CD4-positive, alpha-beta T cell treated with Interleukin-12 subunit alpha and Interleukin-12 subunit beta, for 1 hour (primary cell): ENCODE results near the gene FRMD4B.

Experiments
- DNase-seq: peaks from one replicate; pipeline ENCODE4 v3.0.0-alpha.2; 2020

FRMD4B gene

DNA sequence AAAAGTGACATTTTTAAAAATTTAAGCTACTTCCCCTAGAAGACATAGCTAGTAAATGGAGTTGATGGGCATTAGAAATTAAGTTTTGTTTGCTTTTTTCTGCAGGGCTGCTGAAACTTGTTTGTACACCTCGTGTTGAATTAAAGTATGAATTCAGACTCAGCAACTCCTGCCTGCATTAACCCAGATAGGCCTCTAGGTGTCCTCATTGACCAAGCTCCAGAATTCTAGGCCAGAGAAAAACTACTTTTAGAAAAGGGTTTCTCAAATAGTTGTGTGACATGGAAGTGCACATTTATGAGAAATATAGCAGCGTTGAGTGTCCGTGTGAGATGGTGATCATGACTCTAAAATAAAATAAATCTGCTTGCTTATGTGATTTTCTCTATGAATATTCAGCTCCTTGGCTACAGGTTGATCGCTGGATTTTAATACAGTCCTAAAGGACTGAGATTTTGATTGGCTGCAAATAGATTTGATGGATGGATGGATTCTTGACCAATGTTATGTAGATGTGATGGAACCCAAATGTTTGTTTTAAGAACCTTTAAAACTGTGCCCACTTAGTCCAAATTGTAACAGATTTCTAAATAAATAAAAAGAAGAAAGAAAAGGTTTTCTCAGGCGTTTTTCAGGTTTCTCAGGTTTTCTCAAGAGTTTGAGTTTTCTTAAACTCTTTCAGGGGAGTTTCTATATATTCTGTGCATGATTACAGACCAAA is 224.1 kb downstream of the FRMD4B start:
- peak; percentile 65 for DNase-seq

DNA sequence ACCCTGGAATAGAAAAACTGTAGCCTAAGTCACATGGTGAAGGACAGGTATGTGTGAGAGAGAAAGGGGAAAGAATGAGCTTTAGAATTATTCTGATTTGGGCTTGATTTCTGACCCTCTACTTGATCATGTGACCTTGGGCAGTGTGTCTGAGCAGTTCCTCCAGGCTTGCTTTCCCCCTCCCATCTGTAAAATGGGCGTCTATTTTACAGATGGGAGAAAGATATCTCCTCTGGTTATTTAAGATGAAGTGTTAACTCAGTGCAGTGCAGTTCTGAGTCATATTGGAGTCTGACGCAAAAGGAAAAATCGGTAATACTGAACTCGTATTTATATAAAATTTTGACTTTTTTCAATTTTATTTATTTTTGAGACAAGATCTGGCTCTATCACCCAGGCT is 225.4 kb downstream of the FRMD4B start:
- DNase-seq: no peak

DNA sequence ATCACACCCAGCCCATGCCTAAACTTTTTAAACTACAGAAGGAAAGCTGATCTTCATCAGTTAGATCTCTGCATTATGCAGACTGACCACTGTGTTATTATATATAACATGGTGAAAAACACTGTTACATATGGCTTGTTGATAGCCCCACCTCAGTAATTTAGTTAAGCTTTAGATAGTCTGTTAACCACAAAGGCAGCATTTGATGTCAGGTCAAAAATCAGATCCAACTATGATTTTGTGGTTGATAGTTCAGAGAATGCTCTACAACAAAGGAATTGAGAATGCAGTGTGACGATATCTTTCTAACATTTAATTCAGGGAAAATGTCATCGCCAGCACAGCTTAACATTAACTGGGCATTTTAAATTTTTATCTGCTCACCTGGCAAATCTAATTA is 225.8 kb downstream of the FRMD4B start:
- DNase-seq: no peak

DNA sequence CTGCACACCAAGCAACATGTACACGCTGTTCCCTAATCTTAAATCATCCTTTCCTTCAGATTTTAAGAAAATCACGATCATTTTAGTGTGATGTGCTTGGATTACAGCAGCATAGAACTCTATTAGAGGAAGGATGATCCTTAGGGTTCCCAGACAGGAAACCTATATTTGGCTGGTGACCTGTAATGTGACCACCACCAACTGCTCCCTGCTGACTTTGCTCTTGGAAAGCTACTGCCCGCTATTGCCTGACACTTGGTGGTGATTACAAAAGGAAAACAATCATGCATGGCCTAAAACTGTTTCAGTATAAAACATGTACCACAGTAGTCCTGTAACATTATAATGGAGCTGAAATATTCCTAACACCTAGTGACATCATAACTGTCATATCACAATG is 236.3 kb downstream of the FRMD4B start:
- no peak for DNase-seq

DNA sequence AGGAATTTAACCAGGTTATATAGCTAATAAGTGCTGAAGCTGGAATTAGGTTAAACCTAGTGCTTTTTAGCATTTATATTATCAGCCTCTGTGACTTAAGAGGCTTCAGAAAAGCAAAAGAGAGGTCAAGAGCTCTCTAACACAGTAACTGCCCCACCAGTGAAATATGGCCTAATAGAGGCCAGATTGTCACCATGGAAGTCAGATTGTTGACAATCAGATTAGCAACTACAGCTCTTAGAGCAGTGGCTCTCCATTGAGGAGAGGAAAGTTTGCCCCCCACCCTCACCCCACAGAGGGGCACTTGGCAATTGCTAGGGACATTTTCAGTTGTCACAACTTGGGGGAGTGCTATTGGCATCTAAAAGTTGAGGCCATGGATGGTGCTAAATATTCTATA is 240.2 kb downstream of the FRMD4B start:
- no peak for DNase-seq

DNA sequence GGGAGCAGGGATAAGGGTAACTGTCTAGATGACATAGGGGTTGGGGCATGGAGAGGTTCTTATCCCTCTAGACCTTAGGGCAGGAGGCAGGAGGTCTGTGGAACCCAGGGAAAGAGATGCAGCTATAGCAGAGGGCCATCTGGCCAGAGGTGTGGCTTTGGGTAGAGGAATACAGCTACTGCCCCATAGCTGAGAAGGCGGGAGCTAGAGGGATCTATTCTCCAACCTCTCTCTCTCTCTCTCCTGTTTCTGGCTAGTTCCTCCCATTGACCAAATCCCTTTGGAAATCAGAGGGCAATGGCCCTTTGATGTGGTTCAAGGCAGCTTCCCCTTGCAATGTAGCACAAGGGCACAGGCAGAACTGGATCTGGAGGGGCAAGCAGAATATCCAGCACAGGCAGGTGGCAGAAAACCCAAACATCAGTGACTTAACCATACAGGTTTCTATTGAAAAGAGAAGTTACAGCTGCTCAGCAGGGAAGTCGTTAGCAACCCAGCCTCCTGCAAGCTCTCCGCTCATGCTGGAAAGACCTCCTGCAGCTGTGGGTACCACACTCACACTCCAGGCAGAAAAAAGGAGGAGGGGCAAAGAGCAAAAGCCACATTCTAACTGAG is 241.2 kb downstream of the FRMD4B start:
- no peak for DNase-seq

DNA sequence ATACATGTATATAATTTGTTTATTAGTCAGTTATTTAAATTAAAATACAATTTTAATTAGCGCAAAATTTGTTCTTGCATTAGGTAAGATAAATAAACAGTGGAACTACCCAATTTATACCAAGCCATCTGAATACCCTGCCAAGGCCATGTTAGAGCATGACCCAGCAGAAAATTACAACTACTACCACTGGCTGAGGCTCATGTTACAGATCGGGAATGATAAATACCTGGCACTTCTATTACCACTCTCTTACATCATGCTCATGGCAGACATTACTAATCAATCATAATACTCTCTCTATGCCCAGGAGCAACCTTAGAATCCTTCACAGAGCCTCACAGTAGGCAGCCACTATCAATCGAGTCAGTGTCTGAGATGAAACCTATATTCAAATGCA is 242.3 kb downstream of the FRMD4B start:
- no peak for DNase-seq

DNA sequence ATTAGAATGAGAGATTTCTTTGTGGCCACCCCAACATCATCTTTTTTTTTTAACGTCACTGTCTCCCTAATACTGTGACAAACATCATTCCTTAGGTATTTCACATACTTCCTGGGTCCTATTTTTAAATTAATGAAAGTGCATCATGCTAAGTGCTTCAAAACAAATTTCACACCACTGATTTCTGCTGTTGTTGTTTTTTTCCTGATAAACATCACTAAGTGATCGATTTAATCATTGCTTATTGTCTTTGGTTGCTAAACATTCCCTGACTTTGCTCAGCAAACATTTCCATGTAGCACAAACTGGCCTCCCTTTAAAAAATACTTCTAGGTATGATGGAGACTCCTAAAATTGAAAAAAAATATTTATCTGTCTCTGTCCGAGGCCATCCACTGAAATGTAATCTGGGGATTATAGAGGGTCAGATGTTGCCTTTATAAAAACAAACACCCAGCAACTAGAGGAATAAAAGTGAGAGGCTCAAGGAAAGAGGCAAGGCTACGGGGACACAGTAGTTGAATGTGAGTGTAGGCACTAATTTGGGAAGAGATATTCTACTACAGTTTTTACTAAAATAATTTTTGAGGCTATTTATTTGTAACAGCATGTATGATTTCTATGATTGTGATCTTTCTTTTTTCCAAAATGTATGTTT is 243.0 kb downstream of the FRMD4B start:
- no peak for DNase-seq

DNA sequence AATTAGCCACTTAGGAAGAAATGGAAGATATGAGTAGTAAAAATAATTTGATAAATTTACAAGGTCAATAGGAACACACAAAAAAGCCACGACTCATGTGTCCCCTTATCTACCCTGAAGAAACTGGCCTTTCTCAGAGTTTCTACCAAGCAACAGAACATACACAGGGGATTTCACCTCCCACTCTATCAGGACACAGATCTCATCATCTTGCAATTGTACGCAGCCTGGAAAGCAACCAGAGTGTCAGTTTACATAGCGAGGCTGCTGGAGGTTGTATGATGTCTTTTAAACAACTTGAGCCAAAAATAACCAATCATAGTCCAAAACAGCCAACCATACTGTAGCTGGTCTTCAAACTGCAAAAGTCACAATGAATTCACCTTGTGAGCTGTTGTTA is 243.8 kb downstream of the FRMD4B start:
- no peak for DNase-seq

DNA sequence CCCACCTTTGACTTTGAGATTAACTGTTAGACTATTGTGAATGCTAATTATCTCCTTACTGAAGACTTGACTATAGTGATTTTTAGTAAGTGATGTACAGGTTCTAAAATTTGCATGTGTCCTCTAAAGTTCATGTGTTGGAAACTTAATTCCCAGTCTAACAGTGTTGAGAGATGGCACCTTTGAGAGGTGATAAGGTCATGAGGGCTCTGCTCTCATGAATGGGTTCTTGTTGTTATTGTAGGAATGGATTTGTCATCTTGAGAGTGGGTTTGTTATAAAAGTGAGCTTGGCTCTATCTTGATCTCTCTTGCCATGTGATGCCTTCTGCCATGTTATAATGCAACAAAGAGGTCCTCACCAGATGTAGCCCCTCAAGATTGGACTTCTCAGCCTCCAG is 244.6 kb downstream of the FRMD4B start:
- no peak for DNase-seq

DNA sequence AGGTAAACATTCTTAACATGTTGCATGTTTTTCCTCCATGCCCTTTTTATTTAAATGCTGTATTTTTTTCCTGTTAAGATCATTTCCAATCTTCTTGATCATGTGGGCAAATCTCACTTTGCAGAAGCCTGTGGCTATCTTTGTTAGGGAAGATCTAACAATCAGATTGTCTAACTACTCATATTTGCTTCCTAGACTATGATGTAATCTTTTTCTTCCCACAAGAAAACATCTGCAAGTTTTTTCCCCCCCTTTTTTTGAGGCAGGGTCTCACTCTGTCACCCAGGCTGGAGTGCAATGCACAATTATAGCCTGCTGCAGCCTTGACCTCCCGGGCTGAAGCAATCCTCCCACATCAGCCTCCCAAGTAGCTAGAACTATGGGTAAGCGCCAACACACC is 248.5 kb downstream of the FRMD4B start:
- no peak for DNase-seq

DNA sequence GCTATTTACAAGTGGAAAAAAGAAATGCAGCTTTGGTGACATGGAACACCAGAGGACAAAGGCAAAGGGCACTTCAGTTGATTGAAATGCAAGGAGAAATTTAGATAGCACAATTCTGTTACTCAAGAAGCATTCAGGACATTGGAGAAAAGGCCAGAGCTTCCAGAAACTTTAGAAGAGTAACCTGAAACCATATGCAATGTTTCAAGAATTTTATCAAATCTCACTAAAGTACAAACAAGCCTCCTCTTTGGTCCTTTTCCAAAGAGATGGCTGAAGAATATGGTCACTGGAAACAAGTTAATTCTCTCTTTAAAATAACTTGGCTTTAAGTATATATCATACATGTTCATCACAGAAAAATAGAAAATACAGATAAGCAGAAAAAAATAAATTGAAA is 248.9 kb downstream of the FRMD4B start:
- DNase-seq: no peak

DNA sequence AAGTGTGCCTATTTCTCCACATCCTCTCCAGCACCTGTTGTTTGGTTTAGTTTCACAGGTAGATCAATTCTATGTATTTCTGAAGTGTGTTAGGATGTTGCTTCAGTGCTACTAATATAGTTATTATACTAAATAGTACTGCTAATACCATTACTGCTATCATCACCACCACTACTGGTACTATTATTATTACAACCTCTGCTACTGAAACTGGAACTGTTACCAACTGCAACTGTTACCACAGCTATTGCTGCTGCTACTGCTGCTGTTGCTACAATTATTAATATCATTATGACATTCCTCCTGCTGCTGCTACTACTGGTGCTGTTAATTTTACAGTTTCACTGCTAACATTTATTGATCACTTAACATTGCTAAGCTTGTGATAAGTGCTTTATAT is 255.2 kb downstream of the FRMD4B start:
- no peak for DNase-seq

DNA sequence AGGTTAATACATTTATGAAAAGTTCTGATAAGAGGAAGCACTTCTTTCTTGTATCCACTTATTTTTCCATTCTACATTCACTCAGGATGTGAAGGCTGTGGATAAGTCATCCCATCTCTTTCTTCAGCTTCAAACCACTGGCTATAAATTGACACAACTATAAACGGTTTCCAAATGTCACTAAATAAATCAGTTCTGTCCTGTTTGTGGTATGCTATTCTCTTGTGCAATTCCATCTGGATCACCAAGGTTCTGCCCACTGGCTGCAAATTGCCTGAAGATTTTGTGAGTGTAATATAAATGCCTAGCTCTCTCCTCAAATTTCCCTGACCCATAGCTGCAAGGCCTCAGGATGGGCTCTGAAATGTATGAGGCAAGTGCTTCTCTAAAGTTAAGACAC is 256.4 kb downstream of the FRMD4B start:
- no peak for DNase-seq

DNA sequence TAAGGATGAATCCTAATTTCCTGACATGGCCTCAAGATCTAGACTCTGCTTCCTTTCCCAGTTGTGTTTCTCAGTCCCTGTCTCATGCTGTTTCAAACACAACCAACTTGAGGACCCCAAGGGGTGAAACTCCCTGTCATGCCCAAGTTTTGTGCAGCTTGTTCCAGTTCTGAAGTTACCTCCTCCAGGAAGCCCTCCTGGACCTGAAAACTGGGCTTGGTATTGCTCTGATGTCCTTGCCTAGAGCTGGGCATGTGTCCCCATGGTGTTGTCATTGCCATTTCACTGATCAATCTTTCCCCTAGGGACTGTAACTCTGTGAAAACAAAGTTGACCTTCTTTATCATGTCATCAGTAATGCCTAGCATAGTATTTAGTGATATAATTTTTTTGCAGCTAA is 257.4 kb downstream of the FRMD4B start:
- no peak for DNase-seq

DNA sequence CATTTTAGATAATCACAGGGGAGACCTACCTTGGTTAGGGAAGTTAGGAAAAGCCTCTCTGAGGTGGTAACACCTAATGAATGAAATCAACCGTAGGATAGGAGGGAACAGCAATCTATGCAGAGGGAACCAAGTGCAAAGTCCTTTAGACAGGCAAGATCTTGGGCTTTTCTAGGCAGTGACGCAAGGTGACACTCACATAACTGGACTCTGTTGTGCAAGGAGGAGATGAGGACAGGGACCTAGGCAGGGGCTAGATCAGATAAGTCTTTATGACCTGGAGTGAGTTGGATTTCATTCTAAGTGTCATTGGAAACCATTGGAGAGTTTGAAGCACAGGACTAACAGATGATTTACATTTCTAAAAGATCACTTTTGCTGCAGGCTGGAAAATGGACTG is 258.9 kb downstream of the FRMD4B start:
- no peak for DNase-seq

DNA sequence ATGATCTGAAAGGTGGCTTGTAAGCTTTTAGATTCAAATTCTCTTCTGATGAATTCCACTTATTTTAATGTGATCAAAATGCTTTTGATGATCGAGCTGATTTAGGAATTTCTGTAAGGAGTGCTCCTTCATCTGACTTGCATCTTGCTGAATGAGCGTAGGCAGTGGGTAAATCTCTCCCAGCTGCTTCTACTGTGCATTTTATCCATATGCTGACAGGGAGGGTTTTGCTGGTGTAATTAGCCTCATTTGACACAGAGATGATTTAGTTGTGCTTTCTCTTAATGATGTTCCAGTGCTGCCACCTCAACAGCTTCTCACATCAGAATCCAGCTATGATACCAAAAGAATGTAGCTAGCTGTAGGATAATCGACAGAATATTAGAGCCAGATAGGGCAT is 259.7 kb downstream of the FRMD4B start:
- DNase-seq: no peak

DNA sequence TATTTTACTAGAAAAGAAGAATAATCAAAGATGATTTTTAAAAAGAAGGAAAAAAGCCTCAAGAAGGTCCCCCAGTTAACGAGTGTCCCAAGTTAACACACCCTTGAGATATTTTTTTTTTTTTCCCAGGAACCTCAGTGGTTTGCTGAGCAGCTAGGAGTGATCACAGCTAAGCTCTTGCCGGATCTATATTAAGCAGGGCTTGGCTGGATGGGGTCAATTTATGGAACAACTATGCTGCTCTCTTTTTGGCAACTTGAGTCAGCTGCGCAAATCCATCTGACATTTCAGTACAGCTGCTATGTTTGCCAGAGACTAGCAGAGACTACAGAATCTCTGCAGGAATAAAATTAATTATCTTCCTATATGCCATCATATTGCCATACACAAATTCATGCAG is 263.5 kb downstream of the FRMD4B start, which contains the start of gene LMOD3:
Gene LMOD3, minus strand, starts transcription at position 193 of the 400 bp plus-strand sequence. CDS start 209 bp downstream, outside the sequence.
- DNase-seq: no peak

DNA sequence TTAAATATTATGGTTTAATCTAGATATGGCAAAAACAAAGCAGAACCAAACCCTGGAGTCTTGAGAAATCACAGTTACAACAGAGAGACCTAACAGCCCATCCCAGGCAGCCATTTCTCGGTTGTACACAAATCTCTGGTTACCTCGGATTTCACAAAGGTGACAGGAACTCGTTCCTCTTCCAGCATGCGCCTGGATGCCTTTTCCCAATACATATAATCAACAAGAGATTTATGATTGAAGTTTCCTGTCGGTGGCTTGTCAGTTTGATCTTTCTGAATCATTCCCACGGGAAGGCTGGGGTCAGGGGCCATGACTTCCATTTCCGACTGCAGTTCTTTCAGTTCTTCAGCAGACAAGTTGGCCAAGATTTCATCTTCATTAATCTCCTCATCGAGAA is 263.9 kb downstream of the FRMD4B start:
- DNase-seq: no peak

DNA sequence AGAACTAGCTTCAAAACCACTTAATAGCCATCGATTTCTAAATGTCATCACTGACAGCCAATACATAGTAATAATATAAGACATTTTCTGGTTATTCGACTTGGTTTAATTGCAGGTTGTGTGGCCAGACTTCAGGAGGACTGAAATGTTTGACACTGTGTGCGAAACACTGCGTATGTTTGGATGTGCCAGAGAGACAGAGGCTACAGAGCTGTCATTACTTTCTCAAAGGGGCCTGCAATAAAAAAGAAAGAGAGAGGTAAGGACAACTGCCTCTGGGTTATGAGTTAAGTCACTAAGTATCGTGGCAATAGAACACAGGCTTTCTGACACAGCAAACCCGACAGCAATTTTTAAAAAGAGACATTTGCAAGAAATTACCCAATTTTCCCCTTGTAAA is 264.4 kb downstream of the FRMD4B start:
- DNase-seq: no peak

DNA sequence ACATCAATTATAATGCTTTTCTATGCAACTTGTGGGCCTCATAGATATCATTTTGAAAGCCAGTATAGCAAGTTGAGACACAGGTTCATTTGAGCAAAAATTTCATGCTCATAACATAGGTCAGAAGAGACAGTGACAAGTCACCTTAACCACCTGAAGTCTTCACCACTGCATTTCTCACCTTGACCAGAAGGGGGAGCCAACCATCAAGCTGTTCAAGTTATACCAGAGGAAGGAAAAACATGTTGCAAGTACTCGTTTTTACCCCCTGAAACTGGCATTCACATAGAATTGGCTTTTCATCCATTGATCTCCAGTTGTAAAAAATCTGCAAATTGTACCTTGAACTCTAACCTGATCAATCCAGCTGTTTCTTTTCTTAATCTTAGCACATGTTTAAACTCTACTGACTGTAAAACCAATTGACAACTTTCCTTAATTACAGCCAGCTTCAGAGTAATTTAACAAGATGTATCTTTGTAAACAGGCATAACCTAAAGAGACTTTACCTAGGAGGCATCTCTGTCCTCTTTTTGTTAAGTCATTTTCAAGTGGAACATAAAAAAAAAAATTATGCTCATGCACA is 264.9 kb downstream of the FRMD4B start:
- peak; percentile 86 for DNase-seq
